HCT116 (cell line): ENCODE results near the gene SZT2. TPM values are rescaled to one million over a fixed set of nuclear protein-coding genes. Genes with fewer than 3 reads are reported as not detected.
A peak's percentile ranks its signal among the peaks of the same experiment; 100 is the strongest.

ENCODE experiments used
- ATAC-seq: fragments of 200-7000 bp; cut with Tn5 transposase; 2 replicates; pipeline ENCODE4 v1.9.1; 2020; ENCODE audit warnings: mild to moderate bottlenecking, moderate library complexity
- BruUV-seq: library from RNA; stranded (reverse); fragments of 400-500 nt; replicated peaks from 2 replicates; lab custom pipeline; 2021; lab: Mats Ljungman, UMichigan
- CTCF ChIA-PET: fragments of 300-600 bp; sonication (Branson Sonifier 250); formaldehyde crosslinking; loops from one replicate; lab custom pipeline; 2021; ENCODE audit warnings: antibody characterized with exemption; lab: Charles Lee
- POLR2A ChIA-PET: fragments of 300-600, 350-600 bp; sonication (Branson Sonifier 250); formaldehyde crosslinking; loops from one replicate; lab custom pipeline; 2021; ENCODE audit warnings: antibody characterized with exemption; lab: Charles Lee
- RAD21 ChIA-PET, 2 experiments: fragments of 300-600 bp; sonication (Branson Sonifier 250); formaldehyde crosslinking; loops; one replicate each; lab custom pipeline; 2023; ENCODE audit warnings: low total read pairs in 2 of 2; ENCODE audit not compliant: uncharacterized antibody in 2 of 2, unreplicated experiment in 2 of 2, low non-redundant PET in 1 of 2; lab: Charles Lee
- DNase-seq: peaks from one replicate; pipeline ENCODE4 v3.0.0-alpha.2; 2010; ENCODE audit warnings: low read depth, low spot score
- H2AFZ ChIP-seq: fragments of 200-600 bp; shearing (Covaris generic), sonication (generic); 2 replicates; pipeline ENCODE4 v1.6.1; 2017; ENCODE audit warnings: low read depth, mixed run types, mixed read lengths, antibody characterized with exemption, low read length; ENCODE audit not compliant: poor library complexity, severe bottlenecking
- H3K27ac ChIP-seq: 2 replicates; pipeline ENCODE4 v1.5.1; 2012; ENCODE audit warnings: low read depth, low read length
- H3K27me3 ChIP-seq: fragments of 200-600 bp; sonication (generic); 2 replicates; pipeline ENCODE4 v1.6.1; 2016; ENCODE audit warnings: mixed run types, low read length, mixed read lengths; ENCODE audit not compliant: insufficient read depth
- H3K36me3 ChIP-seq, 2 experiments: fragments of 200-500 bp in 1 of 2; fragments of 200-600 bp in 1 of 2; sonication (Bioruptor generic) in 1 of 2; sonication (generic) in 1 of 2; 2 replicates each; pipeline versions ENCODE4 v1.5.1 to v1.6.1; 2014 to 2016; ENCODE audit warnings: low read length in 2 of 2, inconsistent platforms in 1 of 2, mixed read lengths in 1 of 2, mixed run types in 1 of 2; ENCODE audit not compliant: insufficient read depth in 2 of 2, control insufficient read depth in 1 of 2
- H3K4me1 ChIP-seq, 2 experiments: fragments of 200-600 bp in 1 of 2; sonication (generic) in 1 of 2; 2 replicates each; pipeline versions ENCODE4 v1.5.1 to v1.6.1; 2012 to 2017; ENCODE audit warnings: low read length in 2 of 2, inconsistent platforms in 1 of 2, mild to moderate bottlenecking in 1 of 2, mixed read lengths in 1 of 2, mixed run types in 1 of 2, moderate library complexity in 1 of 2; ENCODE audit not compliant: insufficient read depth in 2 of 2, control insufficient read depth in 1 of 2
- H3K4me2 ChIP-seq: fragments of 200-600 bp; sonication (generic); 2 replicates; pipeline ENCODE4 v1.6.1; 2017; ENCODE audit warnings: mixed run types, low read length, mixed read lengths
- H3K4me3 ChIP-seq, 2 experiments: fragments of 200-600 bp in 1 of 2; sonication (generic) in 1 of 2; replicated peaks in 1 of 2; 2 replicates each; pipeline ENCODE4 v1.5.1; 2011 to 2016; ENCODE audit warnings: low read length in 2 of 2, control low read depth in 1 of 2, low read depth in 1 of 2, mild to moderate bottlenecking in 1 of 2, mixed read lengths in 1 of 2, mixed run types in 1 of 2
- H3K79me2 ChIP-seq: fragments of 200-600 bp; sonication (generic); 2 replicates; pipeline ENCODE4 v1.6.1; 2017; ENCODE audit warnings: mild to moderate bottlenecking, mixed run types, low read length, moderate library complexity, mixed read lengths; ENCODE audit not compliant: insufficient read depth
- H3K9ac ChIP-seq: fragments of 200-600 bp; sonication (generic); 2 replicates; pipeline ENCODE4 v1.6.1; 2016; ENCODE audit warnings: low read length, mixed read lengths
- H3K9me2 ChIP-seq: fragments of 200-600 bp; sonication (generic), shearing (Covaris generic); 2 replicates; pipeline ENCODE4 v1.6.1; 2017; ENCODE audit warnings: mixed run types, mild to moderate bottlenecking, moderate library complexity; ENCODE audit not compliant: insufficient read depth
- H3K9me3 ChIP-seq, 2 experiments: fragments of 200-500 bp in 1 of 2; fragments of 200-600 bp in 1 of 2; sonication (Bioruptor generic) in 1 of 2; sonication (generic) in 1 of 2; 2 replicates each; pipeline ENCODE4 v1.6.1; 2014 to 2017; ENCODE audit warnings: low read length in 2 of 2, mixed read lengths in 2 of 2, inconsistent platforms in 1 of 2, low read depth in 1 of 2, mild to moderate bottlenecking in 1 of 2, mixed run types in 1 of 2, moderate library complexity in 1 of 2; ENCODE audit not compliant: control insufficient read depth in 1 of 2, insufficient read depth in 1 of 2
- H4K20me1 ChIP-seq: fragments of 200-600 bp; sonication (generic), shearing (Covaris generic); 2 replicates; pipeline ENCODE4 v1.6.1; 2017; ENCODE audit warnings: mixed run types, mild to moderate bottlenecking, moderate library complexity; ENCODE audit not compliant: insufficient read depth
- ATF3 ChIP-seq: IDR thresholded peaks from 2 replicates; pipeline ENCODE4 v1.6.1; 2012
- CTCF ChIP-seq, 3 experiments: fragments of 200-600 bp in 1 of 3; sonication (generic) in 1 of 3; IDR thresholded peaks in 2 of 3; conservative IDR thresholded peaks in 1 of 3; 2 replicates each; pipeline ENCODE4 v1.5.1; 2012 to 2017; ENCODE audit warnings: low read depth in 2 of 3, low read length in 2 of 3, antibody characterized with exemption in 1 of 3, borderline replicate concordance in 1 of 3, control low read depth in 1 of 3, mild to moderate bottlenecking in 1 of 3, mixed read lengths in 1 of 3, mixed run types in 1 of 3, moderate library complexity in 1 of 3; ENCODE audit not compliant: insufficient read depth in 1 of 3
- ELF1 ChIP-seq: IDR thresholded peaks from 2 replicates; pipeline ENCODE4 v1.6.1; 2012; ENCODE audit warnings: low read depth, borderline replicate concordance
- JUND ChIP-seq: IDR thresholded peaks from 2 replicates; pipeline ENCODE4 v1.6.1; 2012
- MAX ChIP-seq: IDR thresholded peaks from 2 replicates; pipeline ENCODE4 v1.6.1; 2012
- POLR2AphosphoS5 ChIP-seq: IDR thresholded peaks from 2 replicates; pipeline ENCODE4 v1.6.1; 2011; ENCODE audit warnings: mild to moderate bottlenecking, low read depth, low read length, moderate library complexity
- ZBTB33 ChIP-seq: IDR thresholded peaks from 2 replicates; pipeline ENCODE4 v1.6.1; 2011; ENCODE audit warnings: mild to moderate bottlenecking, low read length, moderate library complexity; ENCODE audit not compliant: insufficient replicate concordance; ENCODE audit errors: extremely low read depth
- ZFX ChIP-seq: fragments of 450-650 bp; IDR thresholded peaks from 2 replicates; pipeline ENCODE4 v1.6.1; 2017
- intact Hi-C: fragments of 100-400 bp; cut with micrococcal nuclease; formaldehyde crosslinking; loops from 2 replicates; pipeline ENCODE4 v1.10.0; 2022
- total RNA-seq: library from RNA; stranded (reverse); gene quantifications from one replicate; pipeline ENCODE4 v1.2.1, GENCODE V29; 2021; ENCODE audit not compliant: unreplicated experiment

SZT2 gene
- total RNA-seq, 1 experiment from 2014 or later: 43.0 TPM

GRCh38 chr1:43453442-43454269, 64.0 kb downstream of the SZT2 start, which contains the start of gene HYI (continued):
- no peak for TF ChIP-seq ZBTB33
- no peak for TF ChIP-seq JUND
- peak; percentile 59; the same call in 1 of the 2 replicates for TF ChIP-seq ZFX
- no peak; the same call in 1 of the 2 replicates for TF ChIP-seq ELF1
- TF ChIP-seq ATF3: no peak

GRCh38 chr1:43454270-43455011, 64.7 kb downstream of the SZT2 start:
- peak overlapping the region; percentile 63 for H3K27ac ChIP-seq
- ATAC-seq: peak; percentile 66
- peak overlapping the region; percentile 90 for H3K4me2 ChIP-seq
- H4K20me1 ChIP-seq: no peaks in the 10 kb centered on the region
- ChIA-PET CTCF (interaction anchor here (0.6 kb wide), 1 partner anchor 228 kb away, joined by 3 read pairs; no protein-coding TSS in a partner anchor), RAD21 (no interaction called here)
- H3K9me3 ChIP-seq: no peaks in the 10 kb centered on the region
- no peaks in the 10 kb centered on the region for H3K27me3 ChIP-seq
- H3K4me3 ChIP-seq: peak overlapping the region; percentile 57 to 66
- H3K9me2 ChIP-seq: no peaks in the 10 kb centered on the region
- TSS peak; percentile 57 for BruUV-seq
- H3K36me3 ChIP-seq: peaks cover 0 to under 1% of the 10 kb centered on the region in 2 experiments; a peak in 1 of 4 replicates
- TF ChIP-seq POLR2AphosphoS5 (peak; percentile 38), MAX (peak; percentile 14; the same call in 1 of the 2 replicates), CTCF (IDR thresholded peaks at IDR 0.05 in 2 of 3, conservative IDR thresholded peaks at IDR 0.05 in 1 of 3; ENCODE audit: borderline replicate concordance in 1 of 3, insufficient read depth in 1 of 3, low read depth in 2 of 3, low read length in 2 of 3) (no peak)
- TF ChIP-seq, all 23 proteins: peak for 2
- peak overlapping the region; percentile 75 for H3K9ac ChIP-seq
- peaks cover 22 to 29% of the 10 kb centered on the region in 2 experiments for H3K4me1 ChIP-seq
- intact Hi-C loops: loop anchor here (10.0 kb wide), 1 partner anchor 590 kb away; no protein-coding TSS in a partner anchor
- no peak overlapping the region for H2AFZ ChIP-seq
- no peaks in the 10 kb centered on the region for H3K79me2 ChIP-seq
- POLR2A ChIA-PET: interaction anchor here (0.7 to 1.8 kb wide), 5 partner anchors 8 to 196 kb away, joined by 3 to 6 read pairs (median 4); partner anchors contain the start of gene KDM4A
- peak; percentile 56 for DNase-seq
